Measurements from ENCODE around the gene ERI3.
A peak's percentile ranks its signal among the peaks of the same experiment; 100 is the strongest.

ERI3 gene

DNA sequence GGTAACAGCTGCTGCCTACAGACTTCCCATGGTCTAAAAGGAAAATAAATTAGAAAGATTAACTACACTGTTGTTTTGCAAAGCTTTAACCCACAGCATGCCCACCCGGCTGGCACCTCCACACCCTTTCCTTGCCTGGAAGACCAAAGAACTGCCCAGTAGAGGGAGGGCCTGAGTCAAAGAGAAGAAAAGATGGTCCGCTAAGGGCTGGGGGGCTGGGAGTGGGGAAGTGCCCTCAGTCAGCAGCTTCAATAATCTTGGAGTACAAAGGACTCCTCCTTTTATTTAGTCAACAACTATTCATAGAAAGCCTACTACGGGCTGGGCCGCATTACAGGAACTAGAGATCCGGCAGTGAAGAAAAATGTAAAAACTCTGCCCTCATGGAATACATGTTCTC lies 40.6 kb downstream of the ERI3 start:
- no peak for DNase-seq

DNA sequence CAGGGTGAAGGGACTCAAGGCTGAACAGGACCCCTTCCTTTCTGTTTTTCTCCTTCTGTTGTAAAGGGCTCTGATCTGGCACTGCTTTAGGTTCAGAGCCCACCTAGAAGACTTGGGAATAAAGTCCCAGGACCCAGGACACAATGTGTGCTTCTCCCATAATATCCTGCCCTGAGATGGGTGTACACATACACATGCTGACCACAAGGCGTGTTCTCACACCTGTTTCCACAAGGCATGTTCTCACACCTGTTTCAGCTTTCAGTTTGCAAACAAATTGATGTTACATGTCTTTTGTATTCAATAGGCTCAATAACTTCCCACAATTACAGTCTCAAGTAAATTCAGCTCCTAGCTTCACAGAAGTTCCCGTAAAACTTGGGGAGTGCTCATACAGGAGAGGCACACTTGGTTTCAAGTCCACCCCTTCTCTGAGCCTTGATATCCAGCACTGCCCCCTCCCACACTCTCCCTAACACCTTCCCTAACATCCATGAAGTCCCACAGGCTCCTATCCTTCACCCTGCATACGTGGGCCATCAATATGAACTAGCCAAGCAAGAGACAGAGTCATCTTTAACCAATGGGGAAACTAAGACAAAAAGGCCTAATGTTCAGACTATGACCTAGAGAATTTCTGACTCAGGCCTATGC lies 41.7 kb downstream of the ERI3 start:
- DNase-seq = no peak

DNA sequence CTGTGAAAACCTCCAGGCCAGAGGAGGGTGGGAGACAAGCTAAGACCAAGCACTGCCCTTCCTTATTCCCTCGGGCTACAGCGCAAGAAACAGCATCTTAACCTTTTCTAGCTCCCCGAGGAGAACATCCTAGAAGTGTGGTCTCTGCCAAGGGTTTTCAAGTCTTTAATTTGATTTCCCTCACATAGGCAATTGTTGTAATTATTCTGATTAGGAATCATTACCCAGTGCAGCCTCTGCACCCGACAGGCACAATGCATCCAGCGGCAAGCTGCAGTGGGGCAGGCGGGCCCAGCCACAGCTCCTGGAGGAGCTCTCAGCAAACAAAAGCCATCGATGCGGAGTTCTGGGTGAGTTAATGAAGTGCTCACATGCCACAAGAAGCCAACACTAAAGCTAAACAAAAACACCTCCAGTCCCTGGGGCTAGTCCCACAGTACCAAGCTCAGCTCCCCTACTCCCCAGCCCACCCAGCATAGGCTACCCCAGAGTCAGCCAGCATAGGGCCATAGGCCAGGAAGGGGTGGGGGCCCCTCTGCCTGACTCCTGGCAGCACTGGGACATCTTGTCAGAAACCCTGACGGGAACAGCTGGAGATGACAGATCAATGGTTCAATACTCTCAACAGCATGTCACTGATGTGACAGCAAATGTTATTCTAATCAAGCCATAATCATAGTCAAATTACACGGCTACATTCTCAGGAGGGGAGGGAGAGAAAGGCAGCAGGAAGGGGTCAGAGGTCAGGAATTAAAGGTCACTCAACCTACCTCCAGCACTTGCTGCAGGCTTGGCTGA lies 42.5 kb downstream of the ERI3 start:
- DNase-seq = no peak

DNA sequence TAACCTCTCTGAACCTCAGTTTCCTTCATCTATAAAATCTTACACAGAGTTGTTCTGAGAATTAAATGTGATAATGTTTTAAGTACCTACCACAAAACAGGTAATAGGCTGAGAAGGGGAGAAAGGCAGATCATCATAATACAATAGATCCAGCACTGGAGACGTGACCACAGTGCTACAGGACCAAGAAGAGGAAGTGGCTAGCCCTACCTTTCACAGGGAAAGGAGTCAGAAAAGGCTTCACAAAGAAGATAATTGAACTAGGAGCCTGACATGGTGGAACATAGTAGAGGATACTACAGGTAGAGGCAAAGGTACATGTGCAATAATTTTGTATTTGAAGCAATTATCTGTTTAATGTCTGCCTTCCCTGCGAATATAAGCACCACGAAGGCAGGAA lies 45.1 kb downstream of the ERI3 start:
- no peak for DNase-seq

DNA sequence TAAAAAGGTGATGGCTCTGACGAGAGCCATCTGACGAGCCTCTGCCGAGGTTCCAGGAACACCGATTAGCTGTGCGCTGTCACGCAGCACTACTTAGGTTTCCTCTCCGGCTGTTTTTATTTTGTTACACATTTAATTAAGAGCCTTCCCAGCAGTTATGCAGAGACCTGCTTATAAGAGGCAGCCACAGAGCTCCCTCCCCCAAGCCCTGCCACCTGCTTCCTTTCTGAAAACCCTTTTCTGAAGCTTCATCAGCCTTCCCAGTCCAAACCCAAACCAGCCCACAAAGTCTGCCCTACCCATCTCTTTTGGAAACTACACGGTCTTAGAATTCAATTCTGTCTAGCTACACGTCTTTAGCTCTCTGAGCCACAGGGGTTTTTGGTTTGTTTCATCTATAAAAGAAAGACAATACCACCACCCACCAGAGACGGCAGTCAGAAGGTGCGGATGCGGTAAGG lies 49.1 kb downstream of the ERI3 start:
- DNase-seq = peak; percentile 97

DNA sequence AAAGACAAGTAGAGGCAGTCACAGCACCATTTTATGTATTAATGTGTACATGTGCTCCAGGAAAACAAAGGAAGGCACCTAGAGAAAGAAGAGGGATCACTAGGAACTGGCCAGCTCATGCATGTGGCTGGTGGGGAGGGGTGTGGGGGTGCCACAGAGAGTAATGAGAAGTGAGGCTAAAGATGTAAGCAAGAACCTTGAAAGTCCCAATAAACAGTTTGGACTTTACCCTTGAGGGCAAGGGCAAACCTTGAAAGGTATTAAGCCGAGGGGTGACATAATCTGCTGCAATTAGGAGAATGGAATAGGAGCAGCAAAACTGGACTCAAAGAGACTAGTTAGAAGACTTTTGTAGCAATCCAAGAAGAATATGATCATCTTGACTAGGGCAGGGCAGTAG lies 51.5 kb downstream of the ERI3 start:
- DNase-seq = no peak

DNA sequence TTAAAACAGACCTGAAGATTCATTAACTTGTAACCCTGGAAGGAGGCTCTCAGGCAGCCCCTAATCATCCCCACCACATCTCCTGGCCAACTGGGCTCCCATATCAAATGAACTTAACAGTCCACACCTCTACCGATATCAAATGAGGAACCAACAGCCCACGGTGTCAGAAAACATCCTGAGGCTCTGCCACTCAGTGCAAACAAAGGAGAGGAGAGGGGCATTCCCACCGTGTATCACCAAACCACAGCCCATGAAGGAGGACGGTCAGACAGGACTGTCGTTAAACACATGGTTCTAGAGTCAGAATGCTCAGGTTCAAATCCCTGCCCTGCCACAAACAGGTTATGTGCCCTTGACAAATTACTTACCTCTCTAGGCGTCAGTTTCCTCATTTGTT lies 52.5 kb downstream of the ERI3 start:
- no peak for DNase-seq

DNA sequence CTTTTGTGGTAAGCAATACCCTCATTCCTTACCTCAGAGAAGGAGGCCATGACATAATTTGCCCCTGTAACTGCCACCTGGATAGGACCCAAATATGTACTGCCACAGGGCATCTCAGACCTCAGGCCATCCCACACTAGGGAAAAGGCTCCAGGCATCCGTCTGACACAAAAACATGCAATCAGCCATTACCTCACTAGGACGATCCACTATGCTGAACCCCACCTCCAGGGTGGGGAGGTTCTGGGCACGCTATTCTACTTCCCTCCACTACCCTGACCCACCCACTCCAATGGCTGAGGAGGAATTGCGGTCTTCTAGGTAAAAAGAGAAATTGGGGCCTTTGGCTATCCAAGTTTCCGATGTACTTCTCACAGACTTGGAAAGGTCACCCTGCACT lies 53.6 kb downstream of the ERI3 start:
- DNase-seq = no peak

DNA sequence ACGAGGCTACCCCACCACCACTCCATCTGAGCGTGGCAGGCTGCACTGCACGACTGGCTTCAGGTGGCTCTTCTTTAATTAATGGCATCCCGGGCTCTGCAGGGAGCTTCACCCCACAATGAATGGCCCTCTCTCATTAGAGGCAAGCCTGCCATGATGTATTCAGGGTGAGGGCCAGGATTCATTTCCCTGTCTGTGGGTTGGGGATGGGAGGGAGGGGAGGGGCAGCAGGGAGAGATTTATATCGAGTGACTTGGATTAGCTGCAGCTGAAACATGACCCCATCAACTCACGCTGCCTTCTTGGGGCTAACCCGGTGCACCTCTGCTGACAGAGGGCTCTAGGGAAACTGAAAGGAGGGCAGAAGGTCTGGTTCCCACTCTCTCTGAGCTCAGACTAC lies 54.2 kb downstream of the ERI3 start:
- peak; percentile 50 for DNase-seq

DNA sequence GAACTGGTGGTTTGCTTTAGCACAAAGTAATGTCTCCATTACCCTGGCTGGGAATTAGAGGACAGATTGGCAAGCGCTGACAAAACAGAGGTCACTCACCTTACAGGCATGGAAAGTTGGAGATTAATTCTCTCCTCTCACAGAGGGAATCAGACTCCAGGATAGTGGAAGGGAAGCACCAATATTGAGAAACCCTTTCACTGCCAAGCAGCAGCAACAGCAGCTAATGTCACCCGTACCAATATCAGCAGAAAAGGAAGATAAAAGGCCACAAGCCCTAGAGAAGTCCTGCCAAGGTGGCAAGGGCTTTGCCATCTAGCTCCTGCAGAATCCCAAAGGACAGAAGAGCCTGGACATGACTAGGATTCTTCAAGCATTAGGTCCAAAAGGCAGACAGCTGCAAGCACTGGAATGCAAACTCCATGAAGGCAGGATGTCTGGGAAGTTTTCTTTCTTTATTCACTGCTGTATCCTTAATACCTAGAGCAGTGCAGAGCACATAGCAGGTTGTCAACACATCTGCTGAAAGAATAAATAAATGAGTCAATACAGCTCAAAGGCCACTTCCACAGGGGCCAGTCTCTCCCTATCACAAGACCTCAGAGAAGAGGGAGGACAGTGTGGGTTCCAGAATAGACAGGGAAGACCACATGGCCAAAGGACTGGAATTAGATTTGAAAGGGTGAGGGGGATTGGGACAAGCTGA lies 57.2 kb downstream of the ERI3 start:
- no peak for DNase-seq

DNA sequence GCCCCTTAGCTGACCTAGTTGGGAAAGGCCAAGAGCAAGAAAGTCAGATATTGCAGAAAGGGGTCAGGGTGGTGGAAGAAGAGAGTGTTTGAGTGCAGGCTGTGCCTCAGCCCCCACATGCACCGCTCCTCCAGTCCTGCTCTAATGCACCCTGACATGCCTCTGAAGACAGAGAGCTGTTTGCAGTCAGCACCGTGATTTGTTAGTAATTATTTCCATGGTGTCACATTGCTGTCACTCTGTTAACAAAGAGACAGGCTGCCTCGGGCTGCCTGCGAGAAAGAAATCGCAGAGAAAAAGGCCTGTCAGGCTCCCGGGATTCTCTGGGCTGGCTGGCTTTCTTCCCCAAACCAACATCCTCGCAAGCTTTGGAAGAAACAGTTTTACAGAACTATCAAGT lies 58.3 kb downstream of the ERI3 start:
- DNase-seq = no peak

DNA sequence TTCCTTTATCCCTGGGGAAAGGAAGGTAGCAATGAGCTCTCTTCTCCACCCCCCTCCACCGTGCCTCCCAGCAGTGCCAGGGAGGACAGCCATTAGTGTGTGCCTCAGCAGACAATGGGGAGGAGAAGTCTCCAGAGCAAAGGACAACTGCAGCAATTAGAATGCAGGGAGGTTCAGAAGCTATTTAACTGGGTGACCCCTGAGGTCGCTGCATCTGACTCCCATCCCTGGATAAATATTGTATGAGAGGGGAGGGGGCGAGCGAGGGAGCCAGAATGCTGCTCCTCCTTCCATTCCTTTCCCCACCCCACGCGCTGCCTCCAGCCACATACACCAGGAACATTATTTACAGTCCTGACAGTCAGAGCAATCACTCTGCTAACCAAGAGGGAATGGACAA lies 59.0 kb downstream of the ERI3 start:
- no peak for DNase-seq

DNA sequence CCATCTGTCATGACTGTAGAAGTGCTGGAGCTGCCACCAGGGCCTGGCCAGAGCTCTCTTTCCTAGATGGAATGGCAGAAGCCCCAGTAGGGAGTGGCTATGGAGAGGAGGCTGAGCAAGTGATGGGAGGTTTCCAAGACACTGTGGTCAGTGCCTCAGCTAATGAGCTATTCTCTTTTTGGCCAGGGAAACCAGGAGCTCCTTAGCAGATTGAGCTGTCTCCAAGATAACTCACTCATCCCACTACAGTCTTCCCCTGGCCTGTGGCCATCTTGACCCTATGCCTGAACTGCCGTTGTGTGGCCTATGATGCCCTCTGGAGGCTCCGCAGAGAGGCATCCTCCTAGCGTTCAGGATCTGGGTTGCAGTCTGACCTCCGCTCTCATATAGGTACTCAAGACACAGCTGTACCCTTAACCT lies 60.5 kb downstream of the ERI3 start:
- DNase-seq = peak; percentile 88

DNA sequence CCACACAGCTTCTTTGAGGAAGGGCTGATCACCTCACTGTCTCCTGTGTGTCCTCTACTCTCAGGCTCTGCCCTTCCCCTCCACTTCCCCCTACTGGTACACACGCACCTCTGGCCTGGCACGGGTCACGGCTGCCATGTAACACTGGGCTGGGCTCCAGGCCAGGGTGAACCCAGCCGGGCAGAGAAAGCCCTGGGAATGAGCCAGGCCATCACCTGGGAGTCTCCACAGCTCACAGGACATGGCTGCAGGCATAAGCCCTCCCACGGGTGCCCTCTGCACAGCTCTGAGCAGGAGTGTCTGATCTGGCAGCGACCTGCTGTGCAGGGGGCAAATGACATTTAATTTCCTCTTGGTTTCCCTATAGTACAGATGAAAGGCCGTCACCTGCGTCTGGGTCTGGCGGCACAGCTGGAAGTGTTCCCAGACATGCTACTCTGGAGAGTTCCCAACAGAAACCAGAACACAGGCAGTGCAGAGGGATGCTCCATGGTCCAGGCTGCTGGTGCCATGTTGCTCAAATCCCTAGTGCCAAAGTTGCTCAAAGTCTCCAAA lies 61.2 kb downstream of the ERI3 start:
- DNase-seq = peak; percentile 99

DNA sequence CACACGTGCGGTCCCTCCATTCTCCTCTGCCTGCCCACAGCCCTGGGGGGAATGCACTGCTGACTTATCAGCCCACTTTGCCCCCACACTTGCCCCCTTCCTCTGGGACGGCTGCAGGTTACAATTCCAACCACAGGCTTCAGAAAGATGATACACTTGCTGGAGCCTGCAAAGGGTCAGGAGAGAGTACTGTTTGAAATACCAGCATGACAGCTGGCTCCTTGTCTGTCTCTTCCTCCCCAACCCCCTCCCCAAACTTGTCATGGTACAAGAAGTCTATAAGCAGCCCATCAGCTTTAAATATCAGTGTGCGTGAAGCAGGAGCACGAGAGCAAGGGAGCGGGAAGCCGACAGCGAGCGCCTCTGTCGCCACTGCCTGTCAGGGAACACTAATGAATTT lies 62.4 kb downstream of the ERI3 start:
- DNase-seq = no peak

DNA sequence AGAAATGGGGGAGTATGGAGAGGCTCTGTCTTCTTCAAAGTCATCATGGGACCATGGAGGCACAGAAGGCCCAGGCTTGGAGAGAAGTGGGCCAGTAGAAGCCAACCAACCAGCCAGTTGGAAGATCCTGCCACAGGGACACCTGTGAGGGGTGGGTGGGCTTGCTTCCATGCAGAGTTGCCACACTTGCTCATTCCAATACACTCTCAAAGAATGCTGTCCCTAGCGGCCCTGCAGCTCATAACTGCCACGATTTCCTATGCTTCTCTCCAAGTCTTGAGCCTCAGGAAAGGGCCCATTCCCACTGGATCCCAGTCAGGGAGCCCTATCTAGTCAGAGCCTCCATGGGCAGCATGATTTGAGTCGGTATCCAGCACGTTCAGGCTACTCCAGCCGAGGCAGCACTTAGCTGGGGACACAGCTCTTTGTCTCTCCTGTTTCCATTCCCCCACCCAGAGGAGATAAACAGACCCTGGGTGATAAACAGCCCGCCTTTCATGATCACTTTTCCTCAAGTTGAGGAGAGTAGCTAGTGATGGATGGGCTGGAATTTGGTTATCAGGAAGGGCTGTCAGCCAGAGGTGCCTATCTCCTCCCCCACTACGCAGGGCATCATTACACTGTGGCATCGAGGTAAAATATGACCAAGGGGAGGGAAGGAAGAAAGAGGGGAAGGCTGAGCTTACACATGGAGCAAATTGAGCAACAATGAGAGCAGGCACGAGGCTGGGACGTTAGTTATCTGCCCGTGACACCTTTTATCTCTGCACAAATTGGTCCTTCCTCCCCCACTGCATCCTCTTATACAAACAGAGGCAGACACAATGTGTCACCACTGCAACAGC lies 64.6 kb downstream of the ERI3 start:
- DNase-seq = no peak

DNA sequence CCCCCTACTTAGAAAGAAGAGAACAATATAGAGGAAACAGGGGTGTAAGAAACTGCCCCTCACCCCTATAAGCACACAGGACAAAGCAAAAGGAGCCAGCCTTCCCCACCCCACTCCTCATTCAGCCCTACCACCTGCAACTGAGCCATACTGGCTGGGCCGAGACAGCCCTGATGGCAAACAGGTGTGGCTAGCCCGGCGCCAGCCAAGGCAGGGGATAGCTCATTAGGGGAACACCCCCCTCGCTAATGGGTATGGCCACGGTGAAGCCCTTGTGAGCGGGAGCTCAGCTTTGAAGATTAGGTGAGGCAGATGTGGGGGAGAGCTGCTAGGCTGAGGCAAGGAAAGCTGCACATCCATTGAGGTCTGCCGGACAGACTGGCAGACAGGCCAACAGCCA lies 65.5 kb downstream of the ERI3 start:
- peak; percentile 93 for DNase-seq

DNA sequence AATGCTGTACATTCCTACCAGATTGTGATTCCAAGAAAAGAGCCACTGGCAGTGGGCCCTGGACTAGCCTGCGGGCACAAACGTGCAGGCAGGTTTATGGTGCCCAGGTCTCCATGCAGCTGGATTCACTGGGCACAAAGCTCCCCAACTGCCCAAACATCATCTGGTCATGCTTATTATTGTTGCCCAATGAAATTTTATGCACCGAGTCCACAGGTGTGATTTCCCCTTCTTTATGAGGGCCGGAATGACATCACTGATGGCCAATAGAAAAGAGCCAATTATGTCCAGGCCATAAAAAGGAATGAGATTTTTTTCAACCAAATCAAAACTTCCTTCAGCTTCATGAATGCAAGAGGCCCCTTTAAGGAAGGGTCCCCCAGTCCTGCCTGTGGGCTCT lies 66.2 kb downstream of the ERI3 start:
- DNase-seq = peak; percentile 48

DNA sequence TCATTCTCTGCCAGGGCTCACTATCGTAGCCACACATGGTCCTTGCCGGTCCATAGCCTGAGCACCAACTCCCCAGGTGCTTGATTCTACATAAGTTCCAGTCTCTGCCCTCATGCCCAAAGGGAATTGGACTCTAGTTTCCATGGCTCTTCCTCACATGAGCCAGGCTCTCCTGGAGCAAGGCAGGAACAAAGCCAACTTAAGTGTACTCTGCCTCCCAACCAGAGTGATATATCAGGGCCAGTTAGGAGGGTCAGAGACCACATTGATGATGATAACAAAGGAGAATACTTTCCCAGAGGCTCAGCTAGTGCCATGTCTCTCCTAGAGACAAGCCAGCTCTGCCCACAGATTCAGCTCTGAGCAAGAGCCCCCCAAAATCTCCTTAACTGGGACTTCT lies 70.9 kb downstream of the ERI3 start:
- peak; percentile 80 for DNase-seq

DNA sequence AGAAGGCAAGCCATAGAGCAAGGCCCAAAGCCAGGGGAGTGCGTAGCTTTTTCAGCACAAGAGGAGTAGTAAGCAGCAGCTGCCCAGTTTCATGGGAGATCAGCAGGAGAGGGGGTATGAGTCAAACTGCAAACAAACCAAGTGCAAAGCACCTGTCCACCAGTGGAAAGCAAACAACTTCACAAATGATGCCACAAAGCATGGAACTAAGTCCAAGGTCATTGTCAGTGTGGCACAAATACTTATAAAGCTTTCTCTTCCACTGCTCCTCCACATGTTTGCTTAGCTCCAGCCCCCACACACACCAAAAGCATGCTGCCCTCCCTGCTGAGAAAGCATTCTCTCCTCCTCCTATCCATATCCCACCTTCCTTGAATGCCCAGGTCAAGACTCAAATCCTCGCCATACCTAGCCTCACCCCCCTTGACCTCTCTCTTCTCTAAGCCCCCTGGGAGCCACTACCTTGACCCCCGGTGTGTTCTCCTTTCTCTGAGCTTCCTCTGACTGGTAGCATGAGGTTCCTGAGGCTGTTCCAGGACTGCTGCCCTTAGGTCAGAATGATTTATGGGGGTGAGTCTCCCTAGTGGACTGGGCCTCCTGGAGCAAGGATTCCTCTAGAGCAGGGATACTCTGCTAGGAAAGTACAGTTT lies 71.4 kb downstream of the ERI3 start:
- peak; percentile 100 for DNase-seq

DNA sequence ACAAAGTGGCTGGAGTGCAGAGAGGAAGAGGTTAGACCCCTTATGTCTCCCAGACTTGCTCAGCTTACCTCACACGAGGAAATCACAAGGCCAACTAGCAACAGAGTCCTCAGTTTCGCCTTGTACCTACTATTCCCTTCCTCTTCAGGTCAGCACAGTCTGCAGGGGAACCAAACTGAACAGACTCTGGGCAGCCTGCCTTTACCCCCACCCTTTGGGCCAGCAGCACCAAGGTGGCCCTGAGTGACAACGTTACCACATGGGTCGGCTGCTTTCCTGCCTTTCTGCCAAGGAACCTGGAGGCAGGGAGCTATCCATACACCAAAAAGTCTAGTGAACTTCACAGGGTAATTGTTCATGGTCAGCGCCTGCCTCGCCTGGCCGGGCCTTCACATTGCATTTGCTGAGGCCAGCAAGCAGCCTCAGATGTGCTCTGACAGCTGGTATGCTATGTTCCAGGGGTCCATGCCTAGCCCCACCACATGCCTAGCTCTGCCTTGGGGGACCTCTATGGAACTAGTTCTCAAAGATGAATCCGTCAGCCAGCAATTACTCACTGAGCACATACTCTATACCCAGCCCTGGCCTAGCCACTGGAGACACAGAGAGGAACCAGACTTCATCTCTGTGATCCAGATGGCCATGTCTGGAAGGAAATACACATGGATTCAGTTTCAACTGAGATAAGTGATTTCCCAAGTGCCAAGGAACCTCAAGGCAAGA lies 72.2 kb downstream of the ERI3 start:
- DNase-seq = no peak
